Measurements from ENCODE around the gene OCRL. TPM values are rescaled to one million over a fixed set of nuclear protein-coding genes. Genes with fewer than 3 reads are reported as not detected.

Gene OCRL
- total and polyA plus RNA-seq, 9 donors: 14.8 to 54.8 (median 32.5) TPM

GRCh38 chrX:129590596-129590995 lies 50.5 kb downstream of the OCRL start:
- Histone ChIP-seq H3K27ac (no peak overlapping the region), H3K4me3 (no peak overlapping the region), H3K27me3 (no peaks in the 10 kb centered on the region), H3K9me3 (no peaks in the 10 kb centered on the region), H3K36me3 (no peaks in the 10 kb centered on the region), H3K4me1 (ENCODE audit: insufficient read depth) (peaks cover 4% of the 10 kb centered on the region)
- intact Hi-C loops (cut with DNase I): loop anchor here in 1 of 4 donors (10.0 kb wide), 1 partner anchor 56 kb away; no protein-coding TSS in a partner anchor
- 64 to 71% (median 69%) methylated on average over 4 of the region's 4 CpGs for WGBS, 3 donors
- DNase-seq: no peak
- TF ChIP-seq EP300 (IDR thresholded peaks at IDR 0.05): no peak
- no peak for TF ChIP-seq CTCF (IDR thresholded peaks at IDR 0.05)

GRCh38 chrX:129593137-129593536 lies 53.1 kb downstream of the OCRL start:
- H3K9me3 ChIP-seq: no peaks in the 10 kb centered on the region
- peaks cover 4% of the 10 kb centered on the region for H3K4me1 ChIP-seq (ENCODE audit: insufficient read depth)
- H3K27ac ChIP-seq: peak overlapping the region in 1 of 2 donors; percentile 6
- H3K36me3 ChIP-seq: no peaks in the 10 kb centered on the region
- peak in 2 of 5 donors; percentile 34 to 52 for DNase-seq
- H3K4me3 ChIP-seq: no peak overlapping the region
- TF ChIP-seq POLR2A (IDR thresholded peaks at IDR 0.05): no peak
- no peak for TF ChIP-seq EP300 (IDR thresholded peaks at IDR 0.05)
- TF ChIP-seq CTCF (IDR thresholded peaks at IDR 0.05): no peak
- intact Hi-C loops (cut with DNase I): loop anchor here in 1 of 4 donors (10.0 kb wide), 1 partner anchor 58 kb away; no protein-coding TSS in a partner anchor
- no peaks in the 10 kb centered on the region for H3K27me3 ChIP-seq

GRCh38 chrX:129594781-129595180 lies 54.7 kb downstream of the OCRL start:
- no peak for TF ChIP-seq POLR2A (IDR thresholded peaks at IDR 0.05)
- TF ChIP-seq CTCF (IDR thresholded peaks at IDR 0.05): no peak
- TF ChIP-seq EP300 (IDR thresholded peaks at IDR 0.05): no peak
- peaks cover 4% of the 10 kb centered on the region for H3K4me1 ChIP-seq (ENCODE audit: insufficient read depth)
- intact Hi-C loops (cut with DNase I): loop anchor here in 1 of 4 donors (10.0 kb wide), 1 partner anchor 60 kb away; no protein-coding TSS in a partner anchor
- H3K27me3 ChIP-seq: no peaks in the 10 kb centered on the region
- no peak for DNase-seq
- no peaks in the 10 kb centered on the region for H3K36me3 ChIP-seq
- H3K27ac ChIP-seq: no peak overlapping the region
- no peaks in the 10 kb centered on the region for H3K9me3 ChIP-seq
- no peak overlapping the region for H3K4me3 ChIP-seq
- 62 to 75% (median 66%) methylated on average over 1 of the region's 1 CpG for WGBS, 3 donors

GRCh38 chrX:129596077-129596476 lies 56.0 kb downstream of the OCRL start:
- no peaks in the 10 kb centered on the region for H3K9me3 ChIP-seq
- H3K4me3 ChIP-seq: no peak overlapping the region
- 62 to 69% (median 67%) methylated on average over 5 of the region's 5 CpGs for WGBS, 3 donors
- intact Hi-C loops (cut with DNase I): loop anchor here in 1 of 4 donors (10.0 kb wide), 1 partner anchor 61 kb away; no protein-coding TSS in a partner anchor
- H3K27ac ChIP-seq: no peak overlapping the region
- TF ChIP-seq CTCF (IDR thresholded peaks at IDR 0.05) (no peak), POLR2A (IDR thresholded peaks at IDR 0.05) (no peak), EP300 (IDR thresholded peaks at IDR 0.05) (no peak)
- no peaks in the 10 kb centered on the region for H3K27me3 ChIP-seq
- no peaks in the 10 kb centered on the region for H3K36me3 ChIP-seq
- peaks cover 4% of the 10 kb centered on the region for H3K4me1 ChIP-seq (ENCODE audit: insufficient read depth)
- DNase-seq: no peak
